Stimulated activated CD4-positive, alpha-beta T cell treated with anti-CD3 and anti-CD28 coated beads, Interleukin-1b, Interleukin-23, amount 100 ng/mL, for 48 hours (primary cell): Measurements from ENCODE around the gene CEP68.
"Not testable (repeated sequence)": the region's sequence is repeated elsewhere in the genome, so short reads cannot be mapped to it uniquely, and the experiment has no call there.

Experiments used
- DNase-seq: peaks from one replicate; pipeline ENCODE4 v3.0.0-alpha.2; 2020

The CEP68 gene

GRCh38 chr2:65056215-65057053, at the start of gene CEP68:
CEP68 (plus strand) TSS chr2:65056416; CDS start chr2:65069445, 13,029 bp downstream.
- DNase-seq = peak; percentile 96

- DNase-seq = no peak
These were observed 42.4 kb upstream of the CEP68 start for GRCh38 chr2:65013776-65014175.

GRCh38 chr2:65015731-65016130, 40.5 kb upstream of the CEP68 start:
- no peak for DNase-seq

- DNase-seq = no peak
These were observed 39.4 kb upstream of the CEP68 start for GRCh38 chr2:65016789-65017188.

GRCh38 chr2:65017335-65017734, 38.9 kb upstream of the CEP68 start:
- no peak for DNase-seq

- no peak for DNase-seq
These were observed 38.1 kb upstream of the CEP68 start for GRCh38 chr2:65018141-65018582.

GRCh38 chr2:65019010-65019409, 37.2 kb upstream of the CEP68 start:
- DNase-seq = no peak

GRCh38 chr2:65019675-65020195, 36.5 kb upstream of the CEP68 start:
- DNase-seq = no peak

- DNase-seq = not testable (repeated sequence)
These were observed 36.0 kb upstream of the CEP68 start for GRCh38 chr2:65020251-65020650.

- no peak for DNase-seq
These were observed 35.2 kb upstream of the CEP68 start for GRCh38 chr2:65020943-65021528.

GRCh38 chr2:65021709-65022108, 34.5 kb upstream of the CEP68 start:
- no peak for DNase-seq

- no peak for DNase-seq
These were observed 34.0 kb upstream of the CEP68 start for GRCh38 chr2:65022189-65022588.

GRCh38 chr2:65023742-65024141, 32.5 kb upstream of the CEP68 start:
- DNase-seq = no peak

GRCh38 chr2:65024149-65024829, 31.9 kb upstream of the CEP68 start:
- no peak for DNase-seq

GRCh38 chr2:65025453-65026123, 30.6 kb upstream of the CEP68 start:
- no peak for DNase-seq

GRCh38 chr2:65026154-65026553, 30.1 kb upstream of the CEP68 start:
- DNase-seq = no peak

- DNase-seq = no peak
These were observed 29.3 kb upstream of the CEP68 start for GRCh38 chr2:65026704-65027464.

GRCh38 chr2:65027616-65028244, 28.5 kb upstream of the CEP68 start:
- no peak for DNase-seq

GRCh38 chr2:65030476-65031332, 25.5 kb upstream of the CEP68 start:
- no peak for DNase-seq

GRCh38 chr2:65031341-65032018, 24.7 kb upstream of the CEP68 start:
- no peak for DNase-seq
